Activated naive CD4-positive, alpha-beta T cell treated with Interleukin-2 at 50 U/mL for 16 hours (primary cell): ENCODE results near the gene IFI27L1.

ENCODE experiments used
- DNase-seq: peaks from one replicate; pipeline ENCODE4 v3.0.0-alpha.2; 2020

Gene IFI27L1

DNA sequence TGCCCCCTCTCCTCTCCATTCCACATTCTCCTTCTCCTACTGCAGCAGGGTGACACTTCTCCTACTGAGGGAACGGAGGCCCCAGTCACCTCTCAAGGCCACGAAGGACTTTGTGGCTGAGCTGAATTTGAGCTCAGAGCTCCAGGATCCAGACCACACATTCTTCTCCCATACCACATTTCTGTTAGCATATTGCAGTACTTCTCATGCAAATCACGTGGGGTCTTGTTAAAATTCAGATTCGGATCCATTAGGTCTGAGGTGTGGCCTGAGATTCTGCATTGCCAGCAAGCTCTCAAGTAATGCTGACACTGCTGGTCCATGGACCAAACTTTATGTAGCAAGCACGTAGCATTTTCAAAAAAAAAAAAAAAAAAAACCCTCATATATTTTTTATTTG is 57.9 kb downstream of the IFI27L1 start:
- no peak for DNase-seq

GRCh38 chr14:94139421-94139820 is 58.3 kb downstream of the IFI27L1 start:
- no peak for DNase-seq

DNA sequence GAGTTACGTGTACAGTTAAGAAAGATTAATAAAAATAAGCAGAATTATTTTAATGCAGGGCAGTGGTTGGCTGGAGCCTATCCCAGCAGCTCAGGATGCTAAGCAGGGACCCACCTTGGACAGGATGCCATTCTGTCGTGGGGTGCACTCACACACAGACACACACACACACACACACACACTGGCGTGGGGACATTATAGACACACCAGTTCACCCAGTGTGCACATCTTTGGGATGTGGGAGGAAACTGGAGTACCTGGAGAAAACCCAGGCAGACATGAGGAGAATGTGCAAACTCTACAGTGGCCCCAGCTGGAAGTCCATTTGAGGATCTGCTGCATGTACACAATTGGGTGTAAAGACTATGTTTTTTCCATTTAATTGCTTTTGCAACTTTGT is 61.1 kb downstream of the IFI27L1 start:
- no peak for DNase-seq

- no peak for DNase-seq
Observed at GRCh38 chr14:94142836-94143235, 61.7 kb downstream of the IFI27L1 start.

GRCh38 chr14:94143239-94143638 is 62.1 kb downstream of the IFI27L1 start:
- DNase-seq, result no peak

GRCh38 chr14:94143711-94144110 is 62.6 kb downstream of the IFI27L1 start:
- DNase-seq, result no peak

DNA sequence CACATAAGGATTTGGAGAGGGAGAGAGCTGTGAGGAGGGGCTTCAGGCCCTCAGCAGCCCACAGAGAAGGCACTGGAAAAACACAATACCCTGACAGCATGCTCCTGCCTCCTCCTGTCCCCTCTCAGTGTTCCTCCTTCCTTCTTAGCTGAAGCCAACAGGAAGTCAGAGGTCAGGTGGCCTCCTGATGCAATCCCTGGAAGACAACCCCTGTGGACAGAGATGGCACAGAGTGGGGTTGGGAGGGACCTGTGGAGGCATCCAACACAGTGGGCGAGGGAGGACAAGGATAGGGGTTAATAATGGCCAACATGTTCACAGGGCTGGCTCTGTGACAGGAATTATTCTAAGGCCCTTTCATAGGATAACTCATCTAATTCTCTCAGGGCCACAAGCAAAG is 63.7 kb downstream of the IFI27L1 start:
- no peak for DNase-seq

- DNase-seq, result no peak
Observed at GRCh38 chr14:94145902-94146527, 64.9 kb downstream of the IFI27L1 start.
